GM12801 (cell line): ENCODE data around the gene COPG2.

Experiments
- CTCF ChIP-seq: IDR thresholded peaks from one replicate; pipeline ENCODE4 v1.5.1; 2011; ENCODE audit warnings: control low read depth; ENCODE audit not compliant: insufficient read length; ENCODE audit errors: extremely low read depth

Gene COPG2

GRCh38 chr7:130622866-130623265 is 45.7 kb downstream of the COPG2 start:
- TF ChIP-seq CTCF = no peak

GRCh38 chr7:130615583-130615982 is 53.0 kb downstream of the COPG2 start:
- no peak for TF ChIP-seq CTCF

DNA sequence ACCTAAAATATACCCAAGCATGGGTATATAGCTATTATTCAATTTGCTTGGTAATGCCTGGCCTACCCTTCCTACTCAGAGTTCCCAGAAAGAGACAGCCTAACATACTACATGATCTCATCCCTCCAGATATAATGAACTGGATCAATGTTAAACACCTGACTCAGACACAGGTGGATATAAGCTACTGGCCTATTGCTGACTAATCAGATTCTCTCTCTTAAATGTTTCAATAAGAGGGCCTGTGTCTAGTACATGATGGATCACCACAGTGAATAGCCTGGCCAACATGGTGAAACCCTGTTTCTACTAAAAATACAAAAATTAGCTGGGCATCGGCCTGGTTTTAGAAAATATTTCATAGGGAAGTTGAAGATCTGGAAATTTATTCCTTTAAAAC is 54.1 kb downstream of the COPG2 start:
- TF ChIP-seq CTCF = no peak

DNA sequence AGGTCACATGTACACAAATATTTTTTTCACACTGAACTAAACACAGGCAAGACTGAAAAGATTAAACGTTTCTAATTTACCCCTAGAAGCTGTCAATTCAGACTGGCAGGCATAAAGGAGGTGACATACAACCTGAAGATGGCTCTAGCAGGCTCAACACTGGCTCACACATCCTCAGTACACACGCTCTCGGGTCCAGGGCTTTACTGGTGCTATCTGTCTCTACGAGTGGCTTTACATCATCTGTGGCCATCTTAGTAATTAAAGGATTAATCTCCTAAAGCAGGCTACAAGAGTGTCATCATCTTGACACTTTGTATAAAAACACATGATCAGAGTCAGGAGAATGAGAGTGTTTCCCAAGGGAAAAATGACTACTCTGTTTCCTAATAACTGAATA is 57.3 kb downstream of the COPG2 start:
- no peak for TF ChIP-seq CTCF

DNA sequence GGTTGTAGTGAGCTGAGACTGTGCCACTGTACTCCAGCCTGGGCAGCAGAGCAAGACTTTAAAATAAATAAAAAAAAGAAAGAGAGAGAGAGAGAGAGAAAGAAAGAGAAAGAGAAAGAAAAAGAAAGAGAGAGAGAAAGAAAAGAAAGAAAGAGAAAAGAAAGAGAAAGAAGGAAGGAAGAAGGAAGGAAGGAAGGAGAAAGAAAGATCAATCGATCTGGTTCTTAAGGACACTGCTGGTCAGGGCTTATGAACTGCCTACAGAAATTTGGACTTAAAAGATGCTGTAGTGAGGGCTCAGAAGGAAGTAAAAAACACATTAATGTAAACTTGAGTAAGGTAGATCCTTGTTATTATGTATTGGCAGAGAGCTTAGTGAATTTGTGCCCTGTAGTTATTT is 62.4 kb downstream of the COPG2 start:
- no peak for TF ChIP-seq CTCF

- TF ChIP-seq CTCF = no peak
Measured at GRCh38 chr7:130598056-130598455, 70.5 kb downstream of the COPG2 start.

- no peak for TF ChIP-seq CTCF
Measured at GRCh38 chr7:130595986-130596385, 72.6 kb downstream of the COPG2 start.

GRCh38 chr7:130593033-130593432 is 75.5 kb downstream of the COPG2 start:
- no peak for TF ChIP-seq CTCF
